AG04450 (cell line): ENCODE results near the gene RAPSN. TPM values are rescaled to one million over a fixed set of nuclear protein-coding genes. Genes with fewer than 3 reads are reported as not detected.

Experiments
- CTCF ChIA-PET: fragments of 300-600, 350-600 bp; formaldehyde crosslinking; extraction: SDS; loops from one replicate; lab custom pipeline; 2022; ENCODE audit warnings: antibody characterized with exemption, inconsistent platforms; lab: Charles Lee
- POLR2A ChIA-PET: fragments of 350-600 bp; formaldehyde crosslinking; extraction: SDS; loops from one replicate; lab custom pipeline; 2021; ENCODE audit warnings: antibody characterized with exemption, inconsistent platforms; lab: Yijun Ruan, JAX
- DNase-seq: peaks from one replicate; pipeline ENCODE4 v3.0.0-alpha.2; 2011; ENCODE audit warnings: low read depth, low spot score
- H3K27ac ChIP-seq: one replicate; pipeline ENCODE4 v1.5.1; 2012; ENCODE audit warnings: low read depth, low read length, control low read depth
- H3K27me3 ChIP-seq: one replicate; pipeline ENCODE4 v1.6.0; 2012; ENCODE audit warnings: low read length; ENCODE audit not compliant: control insufficient read depth, insufficient read depth
- H3K4me3 ChIP-seq: 2 replicates; pipeline ENCODE4 v1.5.1; 2011; ENCODE audit warnings: mild to moderate bottlenecking, low read depth, low read length, control low read depth
- H3K9me3 ChIP-seq: 2 replicates; pipeline ENCODE4 v1.5.1; 2012; ENCODE audit warnings: low read length; ENCODE audit not compliant: control insufficient read depth, insufficient read depth
- CTCF ChIP-seq: IDR thresholded peaks from 2 replicates; pipeline ENCODE4 v1.5.1; 2011; ENCODE audit warnings: low read depth, low read length, control low read depth, inconsistent platforms
- polyA plus RNA-seq: library from polyadenylated mRNA; depleted of rRNA; stranded (reverse); fragments of >200 nt; gene quantifications from 2 replicates; pipeline ENCODE4 v1.2.3, GENCODE V29; 2011

RAPSN gene
- polyA plus RNA-seq, 1 experiment, result not detected

GRCh38 chr11:47413351-47413750, 35.6 kb downstream of the RAPSN start:
- H3K27me3 ChIP-seq, result no peaks in the 10 kb centered on the region
- TF ChIP-seq CTCF, result no peak
- no peak overlapping the region for H3K4me3 ChIP-seq
- H3K9me3 ChIP-seq, result no peaks in the 10 kb centered on the region; the same call in 1 of the 2 replicates
- CTCF ChIA-PET, result interaction anchor here (4.4 kb wide), 1 partner anchor 40 kb away, joined by 23 read pairs; no protein-coding TSS in a partner anchor
- POLR2A ChIA-PET, result interaction anchor here (1.9 kb wide), 1 partner anchor 13 kb away, joined by 7 read pairs; the partner anchor contains the start of gene PSMC3
- H3K27ac ChIP-seq, result peak overlapping the region; percentile 97
- no peak for DNase-seq

GRCh38 chr11:47411884-47412746, 36.8 kb downstream of the RAPSN start:
- DNase-seq, result no peak
- TF ChIP-seq CTCF, result peak; percentile 69
- no peaks in the 10 kb centered on the region for H3K27me3 ChIP-seq
- no peaks in the 10 kb centered on the region; the same call in 1 of the 2 replicates for H3K9me3 ChIP-seq
- ChIA-PET POLR2A (interaction anchor here (0.7 to 1.1 kb wide), 2 partner anchors 15 to 118 kb away, joined by 3 to 4 read pairs; partner anchors contain the start of gene PSMC3), CTCF (interaction anchor here (0.6 to 4.4 kb wide), 12 partner anchors 9 to 227 kb away, joined by 3 to 23 read pairs (median 3); partner anchors contain the start of gene PSMC3)
- peak overlapping the region; percentile 61 for H3K27ac ChIP-seq
- no peak overlapping the region for H3K4me3 ChIP-seq

GRCh38 chr11:47410370-47411264, 38.3 kb downstream of the RAPSN start:
- ChIA-PET CTCF (interaction anchor here (0.9 to 4.4 kb wide), 7 partner anchors 16 to 225 kb away, joined by 3 to 23 read pairs (median 4); partner anchors contain the start of genes NR1H3 and PSMC3), POLR2A (interaction anchor here (0.5 to 0.6 kb wide), 2 partner anchors 44 to 151 kb away, joined by 3 to 7 read pairs; no protein-coding TSS in a partner anchor)
- no peak for TF ChIP-seq CTCF
- no peak for DNase-seq
- Histone ChIP-seq H3K27ac (no peak overlapping the region), H3K9me3 (no peaks in the 10 kb centered on the region; the same call in 1 of the 2 replicates), H3K4me3 (peak overlapping the region; percentile 95), H3K27me3 (no peaks in the 10 kb centered on the region)

- ChIA-PET POLR2A (interaction anchor here (0.6 to 2.0 kb wide), 8 partner anchors 9 to 170 kb away, joined by 3 to 13 read pairs (median 4); partner anchors contain the start of gene PSMC3), CTCF (interaction anchor here (0.9 to 4.4 kb wide), 4 partner anchors 17 to 208 kb away, joined by 3 to 23 read pairs (median 4); partner anchors contain the start of gene NR1H3)
- Histone ChIP-seq H3K4me3 (peak overlapping the region; percentile 95), H3K9me3 (no peaks in the 10 kb centered on the region; the same call in 1 of the 2 replicates), H3K27ac (peak overlapping the region; percentile 98), H3K27me3 (no peaks in the 10 kb centered on the region)
- DNase-seq, result no peak
- TF ChIP-seq CTCF, result no peak
Measured at GRCh38 chr11:47409440-47410369, 39.2 kb downstream of the RAPSN start.
